Neuronal stem cell (in vitro differentiated cells): Measurements from ENCODE around the gene FAM151B.

Experiments used
- DNase-seq: peaks from one replicate; pipeline ENCODE4 v3.0.0-alpha.2; 2013; ENCODE audit warnings: low spot score
- H2AFZ ChIP-seq: one replicate; pipeline ENCODE4 v1.6.1; 2013; ENCODE audit warnings: mild to moderate bottlenecking, low read length, inconsistent platforms
- H2AK5ac ChIP-seq: 2 replicates; pipeline ENCODE4 v1.6.1; 2013; ENCODE audit warnings: low read depth, mild to moderate bottlenecking, inconsistent platforms, low read length, moderate library complexity, mixed read lengths
- H2BK120ac ChIP-seq: 2 replicates; pipeline ENCODE4 v1.6.1; 2013; ENCODE audit warnings: low read depth, mild to moderate bottlenecking, inconsistent platforms, low read length, moderate library complexity, mixed read lengths
- H2BK12ac ChIP-seq: one replicate; pipeline ENCODE4 v1.6.1; 2013; ENCODE audit warnings: low read length, inconsistent platforms
- H2BK15ac ChIP-seq: 2 replicates; pipeline ENCODE4 v1.6.1; 2013; ENCODE audit warnings: mild to moderate bottlenecking, low read length, inconsistent platforms, mixed read lengths
- H2BK5ac ChIP-seq: one replicate; pipeline ENCODE4 v1.6.1; 2013; ENCODE audit warnings: inconsistent platforms, mild to moderate bottlenecking, low read length, moderate library complexity
- H3K14ac ChIP-seq: one replicate; pipeline ENCODE4 v1.6.1; 2013; ENCODE audit warnings: low read length, inconsistent platforms
- H3K18ac ChIP-seq: 2 replicates; pipeline ENCODE4 v1.6.1; 2013; ENCODE audit warnings: low read length, inconsistent platforms
- H3K23ac ChIP-seq: 2 replicates; pipeline ENCODE4 v1.6.1; 2013; ENCODE audit warnings: low read depth, mild to moderate bottlenecking, mixed read lengths, low read length, inconsistent platforms; ENCODE audit not compliant: poor library complexity
- H3K27ac ChIP-seq: replicated peaks from 3 replicates; pipeline ENCODE4 v1.5.1; 2013; ENCODE audit warnings: low read length, inconsistent platforms
- H3K27me3 ChIP-seq, 3 experiments: 2 replicates each; pipeline ENCODE4 v1.6.1; 2013; ENCODE audit warnings: low read length in 3 of 3, mild to moderate bottlenecking in 2 of 3, inconsistent platforms in 1 of 3, low read depth in 1 of 3, mixed read lengths in 1 of 3, moderate library complexity in 1 of 3; ENCODE audit not compliant: control insufficient read depth in 3 of 3, insufficient read depth in 3 of 3
- H3K36me3 ChIP-seq, 2 donors: replicated peaks in 1 of 2; 2 replicates each; pipeline ENCODE4 v1.6.1; 2013; ENCODE audit warnings: low read length in 2 of 2; ENCODE audit not compliant: control insufficient read depth in 2 of 2, insufficient read depth in 2 of 2
- H3K4ac ChIP-seq: 2 replicates; pipeline ENCODE4 v1.6.1; 2013; ENCODE audit warnings: inconsistent platforms, mild to moderate bottlenecking, low read length, moderate library complexity
- H3K4me1 ChIP-seq, 2 donors: 1 replicate in 1 of 2; 2 replicates in 1 of 2; pipeline ENCODE4 v1.6.1; 2013; ENCODE audit warnings: low read length in 2 of 2, low read depth in 1 of 2; ENCODE audit not compliant: control insufficient read depth in 2 of 2, insufficient read depth in 1 of 2
- H3K4me2 ChIP-seq: one replicate; pipeline ENCODE4 v1.6.1; 2013; ENCODE audit warnings: mild to moderate bottlenecking, low read length, inconsistent platforms; ENCODE audit not compliant: insufficient read depth, poor library complexity, severe bottlenecking
- H3K4me3 ChIP-seq, 2 donors: 2 replicates each; pipeline ENCODE4 v1.5.1; 2013; ENCODE audit warnings: low read length in 2 of 2, mild to moderate bottlenecking in 2 of 2, inconsistent platforms in 1 of 2, moderate library complexity in 1 of 2
- H3K79me1 ChIP-seq: one replicate; pipeline ENCODE4 v1.6.1; 2013; ENCODE audit warnings: low read depth, mild to moderate bottlenecking, inconsistent platforms, low read length, moderate library complexity
- H3K9ac ChIP-seq: one replicate; pipeline ENCODE4 v1.6.1; 2013; ENCODE audit warnings: mild to moderate bottlenecking, low read depth, low read length, inconsistent platforms; ENCODE audit not compliant: poor library complexity
- H3K9me3 ChIP-seq, 2 donors: replicated peaks in 1 of 2; 2 replicates each; pipeline versions ENCODE3 to v1.6.1; 2013; ENCODE audit warnings: low read length in 2 of 2, mild to moderate bottlenecking in 2 of 2, inconsistent platforms in 1 of 2, low read depth in 1 of 2, mixed read lengths in 1 of 2, moderate library complexity in 1 of 2; ENCODE audit not compliant: control insufficient read depth in 2 of 2, insufficient read depth in 1 of 2
- H4K8ac ChIP-seq: one replicate; pipeline ENCODE4 v1.6.1; 2013; ENCODE audit warnings: low read depth, mild to moderate bottlenecking, inconsistent platforms, low read length, moderate library complexity
- H4K91ac ChIP-seq: one replicate; pipeline ENCODE4 v1.6.1; 2013; ENCODE audit warnings: low read length, low read depth, mild to moderate bottlenecking, inconsistent platforms; ENCODE audit not compliant: poor library complexity
- WGBS, 2 donors: extraction: QIAGEN DNeasy Blood & Tissue Kit; methylation state at CpG; one replicate each; pipeline ENCODE4 v1.1.7; 2013; ENCODE audit warnings: missing lambda C conversion rate in 2 of 2, mixed read lengths in 1 of 2; ENCODE audit not compliant: insufficient read length in 2 of 2, insufficient replicate concordance in 1 of 2; ENCODE audit errors: extremely low coverage in 2 of 2; 5-methylcytosine and 5-hydroxymethylcytosine counted together

FAM151B gene

DNA sequence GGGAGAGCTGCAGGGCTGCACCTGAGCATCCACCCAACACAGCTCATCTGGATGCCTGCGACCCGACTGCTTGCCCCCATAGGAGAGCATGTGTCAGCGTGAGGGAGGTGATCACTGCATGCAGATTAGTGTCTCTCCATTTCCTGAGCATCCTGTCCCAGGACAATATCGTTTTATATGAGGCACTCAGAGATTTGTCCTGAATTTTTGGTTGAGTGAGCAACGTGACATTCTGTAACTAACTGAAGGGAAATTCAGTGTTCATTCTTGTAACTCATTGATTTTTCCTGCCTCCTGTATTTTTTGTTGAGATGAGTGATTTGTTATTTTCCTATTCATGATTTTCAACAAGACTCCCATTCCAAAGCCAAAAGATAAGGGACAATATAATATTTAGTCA is 102.9 kb downstream of the FAM151B start:
- H2AK5ac ChIP-seq, result no peak overlapping the region
- no peak overlapping the region for H4K8ac ChIP-seq
- no peak overlapping the region for H3K14ac ChIP-seq
- no peak overlapping the region for H3K4ac ChIP-seq
- H2BK12ac ChIP-seq, result no peak overlapping the region
- no peak overlapping the region for H2BK15ac ChIP-seq
- no peaks in the 10 kb centered on the region for H3K9me3 ChIP-seq
- no peaks in the 10 kb centered on the region for H3K36me3 ChIP-seq
- no peak overlapping the region for H2BK120ac ChIP-seq
- peaks cover 2 to 5% of the 10 kb centered on the region in 2 donors for H3K4me1 ChIP-seq
- H3K23ac ChIP-seq, result no peak overlapping the region
- H3K18ac ChIP-seq, result no peak overlapping the region
- no peak overlapping the region for H3K27ac ChIP-seq
- H2BK5ac ChIP-seq, result no peak overlapping the region
- no peak overlapping the region for H3K4me3 ChIP-seq
- no CpG with 5 or more reads among the region's 5 CpGs for WGBS, 2 donors
- no peaks in the 10 kb centered on the region for H3K27me3 ChIP-seq
- no peak for DNase-seq
- no peaks in the 10 kb centered on the region for H3K79me1 ChIP-seq
- H4K91ac ChIP-seq, result no peak overlapping the region
- H3K9ac ChIP-seq, result no peak overlapping the region
- no peak overlapping the region for H2AFZ ChIP-seq
- no peak overlapping the region for H3K4me2 ChIP-seq

DNA sequence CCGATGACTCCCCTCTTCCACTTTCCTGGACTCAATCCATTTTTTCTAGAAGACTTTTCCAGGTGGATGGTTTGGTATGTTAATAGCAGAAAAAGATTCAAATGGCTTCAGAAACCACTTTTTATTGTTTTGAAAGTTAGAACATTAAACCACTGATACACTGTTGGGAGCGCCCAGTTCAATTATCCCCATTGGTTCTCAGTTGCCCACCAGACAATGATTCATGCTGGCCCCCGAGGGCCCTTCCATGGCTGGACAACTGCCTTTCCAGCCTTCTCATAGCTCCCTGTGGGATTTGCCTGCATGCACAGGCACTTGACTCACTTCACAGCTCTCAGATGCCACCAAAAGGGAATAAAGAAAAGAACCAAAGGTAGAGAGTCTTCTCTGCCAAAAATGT is 103.5 kb downstream of the FAM151B start:
- no CpG with 5 or more reads among the region's 3 CpGs for WGBS, 2 donors
- H2AK5ac ChIP-seq, result no peak overlapping the region
- H3K4ac ChIP-seq, result no peak overlapping the region

DNA sequence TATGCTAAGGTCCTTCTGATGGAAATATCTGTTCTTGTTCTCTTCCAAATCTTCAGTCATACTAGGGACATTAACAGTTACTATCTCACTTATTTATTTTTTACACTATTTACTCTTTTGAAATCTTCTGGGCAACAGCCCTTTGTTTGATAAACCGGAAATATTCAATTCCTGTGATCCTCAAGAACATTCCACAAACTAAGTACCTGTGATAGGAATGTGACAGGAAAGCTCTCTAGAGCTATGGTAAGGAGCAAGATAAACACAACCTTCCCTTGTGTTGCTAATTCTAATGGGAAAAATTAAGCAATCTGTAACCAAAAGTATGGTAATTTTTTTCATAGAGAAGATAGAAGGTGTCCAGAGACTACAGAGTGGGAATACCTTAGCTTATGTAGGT is 104.2 kb downstream of the FAM151B start:
- Histone ChIP-seq H3K4me2 (no peak overlapping the region), H2BK12ac (no peak overlapping the region), H2AK5ac (no peak overlapping the region), H3K36me3 (no peaks in the 10 kb centered on the region), H4K91ac (no peak overlapping the region), H3K14ac (no peak overlapping the region), H3K27ac (no peak overlapping the region), H3K4me1 (peaks cover 4 to 8% of the 10 kb centered on the region in 2 donors), H2AFZ (no peak overlapping the region), H2BK120ac (no peak overlapping the region), H3K4ac (no peak overlapping the region), H3K4me3 (no peak overlapping the region), H3K18ac (no peak overlapping the region), H3K79me1 (no peaks in the 10 kb centered on the region), H3K27me3 (no peaks in the 10 kb centered on the region), H3K9me3 (no peaks in the 10 kb centered on the region), H3K23ac (no peak overlapping the region), H3K9ac (no peak overlapping the region), H2BK15ac (no peak overlapping the region), H2BK5ac (no peak overlapping the region), H4K8ac (no peak overlapping the region)
- DNase-seq, result no peak
- no CpG with 5 or more reads among the region's 1 CpG for WGBS, 2 donors

More for the DNA sequence above, 103.5 kb downstream of the FAM151B start:
- no peak for DNase-seq
- no peak overlapping the region for H4K8ac ChIP-seq
- H3K4me2 ChIP-seq, result no peak overlapping the region
- no peak overlapping the region for H3K18ac ChIP-seq
- H2AFZ ChIP-seq, result no peak overlapping the region
- no peaks in the 10 kb centered on the region for H3K36me3 ChIP-seq
- no peak overlapping the region for H3K14ac ChIP-seq
- no peak overlapping the region for H2BK15ac ChIP-seq
- H3K9ac ChIP-seq, result no peak overlapping the region
- H3K27me3 ChIP-seq, result no peaks in the 10 kb centered on the region
- no peaks in the 10 kb centered on the region for H3K9me3 ChIP-seq
- no peak overlapping the region for H3K4me3 ChIP-seq
- no peak overlapping the region for H3K27ac ChIP-seq
- no peak overlapping the region for H2BK5ac ChIP-seq
- H2BK12ac ChIP-seq, result no peak overlapping the region
- no peaks in the 10 kb centered on the region for H3K79me1 ChIP-seq
- no peak overlapping the region for H2BK120ac ChIP-seq
- H3K23ac ChIP-seq, result no peak overlapping the region
- H4K91ac ChIP-seq, result no peak overlapping the region
- H3K4me1 ChIP-seq, result peaks cover 4 to 8% of the 10 kb centered on the region in 2 donors
